ENCODE measurements around the gene MIGA2.

DNA sequence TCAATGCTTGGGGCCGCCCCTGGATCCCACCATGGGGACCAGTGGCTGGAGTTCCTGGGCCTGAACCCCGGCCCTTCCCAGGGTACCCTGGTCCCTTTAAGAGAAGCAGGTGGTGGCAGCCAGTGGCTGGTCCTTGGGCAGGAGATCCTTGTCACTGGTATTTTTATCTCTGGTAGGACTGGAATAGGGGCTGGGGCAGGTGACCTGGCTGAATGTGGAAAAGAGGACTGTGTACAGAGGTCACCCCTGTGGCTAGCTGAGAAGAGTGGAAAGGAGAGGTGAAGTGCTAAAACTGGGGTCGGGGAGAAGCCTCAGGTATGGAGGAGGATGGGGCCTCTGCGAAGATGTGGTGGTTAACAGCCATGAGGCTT, 67.2 kb downstream of the MIGA2 start:
- TF ChIP-seq, protein P1, sequence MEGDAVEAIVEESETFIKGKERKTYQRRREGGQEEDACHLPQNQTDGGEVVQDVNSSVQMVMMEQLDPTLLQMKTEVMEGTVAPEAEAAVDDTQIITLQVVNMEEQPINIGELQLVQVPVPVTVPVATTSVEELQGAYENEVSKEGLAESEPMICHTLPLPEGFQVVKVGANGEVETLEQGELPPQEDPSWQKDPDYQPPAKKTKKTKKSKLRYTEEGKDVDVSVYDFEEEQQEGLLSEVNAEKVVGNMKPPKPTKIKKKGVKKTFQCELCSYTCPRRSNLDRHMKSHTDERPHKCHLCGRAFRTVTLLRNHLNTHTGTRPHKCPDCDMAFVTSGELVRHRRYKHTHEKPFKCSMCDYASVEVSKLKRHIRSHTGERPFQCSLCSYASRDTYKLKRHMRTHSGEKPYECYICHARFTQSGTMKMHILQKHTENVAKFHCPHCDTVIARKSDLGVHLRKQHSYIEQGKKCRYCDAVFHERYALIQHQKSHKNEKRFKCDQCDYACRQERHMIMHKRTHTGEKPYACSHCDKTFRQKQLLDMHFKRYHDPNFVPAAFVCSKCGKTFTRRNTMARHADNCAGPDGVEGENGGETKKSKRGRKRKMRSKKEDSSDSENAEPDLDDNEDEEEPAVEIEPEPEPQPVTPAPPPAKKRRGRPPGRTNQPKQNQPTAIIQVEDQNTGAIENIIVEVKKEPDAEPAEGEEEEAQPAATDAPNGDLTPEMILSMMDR (IDR thresholded peaks at IDR 0.05) = no peak
- TF ChIP-seq POLR2A (IDR thresholded peaks at IDR 0.05) = no peak
